Measurements from ENCODE around the gene PDS5A. TPM values are rescaled to one million over a fixed set of nuclear protein-coding genes. Genes with fewer than 3 reads are reported as not detected.
A peak's percentile ranks its signal among the peaks of the same experiment; 100 is the strongest.

Gene PDS5A
- total and polyA plus RNA-seq, 2 of the 13 experiments (the other 11 are each of a cell fraction or from before 2014, with no cell fraction given) = 31.8 to 57.0 TPM

DNA sequence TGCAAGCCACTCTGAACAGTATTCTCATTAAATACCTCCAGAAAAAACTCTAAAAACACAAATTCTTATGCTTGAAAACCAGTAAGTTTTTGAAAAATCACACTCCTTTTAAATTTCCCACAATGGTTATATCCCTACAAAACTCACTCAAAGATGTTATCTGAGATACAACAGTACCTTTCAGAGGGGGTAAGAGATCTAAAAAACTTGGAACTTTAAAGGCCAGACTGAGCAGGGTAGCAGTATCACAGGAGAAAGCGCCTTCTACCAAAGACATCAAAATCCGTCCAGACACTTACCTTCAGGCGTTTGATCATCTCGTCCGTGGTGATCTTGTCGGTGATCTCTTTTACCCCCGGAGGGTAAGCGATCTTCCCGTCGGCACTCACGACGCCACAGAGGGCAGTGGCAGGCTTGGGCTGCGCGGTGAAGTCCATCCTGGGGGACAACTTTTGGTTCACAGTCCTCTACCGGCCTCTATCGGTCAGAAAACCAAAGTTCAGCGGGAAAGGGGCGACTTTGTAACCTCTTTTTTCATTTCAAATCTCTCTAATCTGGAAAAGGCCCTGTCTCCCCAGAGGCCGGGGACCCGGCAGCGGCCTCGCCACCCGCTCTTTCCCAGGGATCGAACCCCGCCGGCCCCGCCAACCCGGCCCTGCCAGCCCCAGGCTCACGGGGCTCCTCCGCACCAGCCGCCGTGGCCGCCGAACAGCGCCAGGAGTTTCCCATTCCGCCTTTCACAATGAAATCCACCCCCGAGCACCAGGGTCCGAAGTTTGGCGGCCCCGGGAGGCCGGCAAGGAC lies 1.4 kb downstream of the PDS5A start (continued):
- TF ChIP-seq ZNF746 (CRISPR knock-in tag; IDR thresholded peaks at IDR 0.05) = no peak; the same call in 1 of the 2 replicates
- TF ChIP-seq THAP11 (CRISPR knock-in tag; IDR thresholded peaks at IDR 0.05) = no peak
- TF ChIP-seq NFKB2 (CRISPR knock-in tag; IDR thresholded peaks at IDR 0.05; ENCODE audit: borderline replicate concordance) = peak; percentile 45; the same call in 1 of the 2 replicates
- TF ChIP-seq SIX4 (CRISPR knock-in tag; IDR thresholded peaks at IDR 0.05) = 0 out of 2 replicates have a peak, but pooled peaks have one; percentile 16
- 0 out of 2 replicates have a peak, but pooled peaks have one; percentile 9 for TF ChIP-seq MED1 (CRISPR knock-in tag; IDR thresholded peaks at IDR 0.05)
- TF ChIP-seq CAMTA2 (CRISPR knock-in tag; IDR thresholded peaks at IDR 0.05; ENCODE audit: borderline replicate concordance) = 0 out of 2 replicates have a peak, but pooled peaks have one; percentile 36
- TF ChIP-seq FOSL2 (CRISPR knock-in tag; IDR thresholded peaks at IDR 0.05) = peak; percentile 27
- TF ChIP-seq IKZF4 (CRISPR knock-in tag; IDR thresholded peaks at IDR 0.05; ENCODE audit: borderline replicate concordance, low read depth, not compliant biosample characterization) = no peak
- no peak for TF ChIP-seq POGK (CRISPR knock-in tag; conservative IDR thresholded peaks at IDR 0.05)
- no peak for TF ChIP-seq JUND (CRISPR knock-in tag; IDR thresholded peaks at IDR 0.05)
- TF ChIP-seq ZNF574 (CRISPR knock-in tag; IDR thresholded peaks at IDR 0.05) = peak; percentile 51
- TF ChIP-seq HOXA3 (CRISPR knock-in tag; IDR thresholded peaks at IDR 0.05) = peak; percentile 48
- TF ChIP-seq NRL (CRISPR knock-in tag; IDR thresholded peaks at IDR 0.05; ENCODE audit: borderline replicate concordance) = peak; percentile 62; the same call in 1 of the 2 replicates
- no peak for TF ChIP-seq FOXK2 (IDR thresholded peaks at IDR 0.05)
- TF ChIP-seq, protein P1, sequence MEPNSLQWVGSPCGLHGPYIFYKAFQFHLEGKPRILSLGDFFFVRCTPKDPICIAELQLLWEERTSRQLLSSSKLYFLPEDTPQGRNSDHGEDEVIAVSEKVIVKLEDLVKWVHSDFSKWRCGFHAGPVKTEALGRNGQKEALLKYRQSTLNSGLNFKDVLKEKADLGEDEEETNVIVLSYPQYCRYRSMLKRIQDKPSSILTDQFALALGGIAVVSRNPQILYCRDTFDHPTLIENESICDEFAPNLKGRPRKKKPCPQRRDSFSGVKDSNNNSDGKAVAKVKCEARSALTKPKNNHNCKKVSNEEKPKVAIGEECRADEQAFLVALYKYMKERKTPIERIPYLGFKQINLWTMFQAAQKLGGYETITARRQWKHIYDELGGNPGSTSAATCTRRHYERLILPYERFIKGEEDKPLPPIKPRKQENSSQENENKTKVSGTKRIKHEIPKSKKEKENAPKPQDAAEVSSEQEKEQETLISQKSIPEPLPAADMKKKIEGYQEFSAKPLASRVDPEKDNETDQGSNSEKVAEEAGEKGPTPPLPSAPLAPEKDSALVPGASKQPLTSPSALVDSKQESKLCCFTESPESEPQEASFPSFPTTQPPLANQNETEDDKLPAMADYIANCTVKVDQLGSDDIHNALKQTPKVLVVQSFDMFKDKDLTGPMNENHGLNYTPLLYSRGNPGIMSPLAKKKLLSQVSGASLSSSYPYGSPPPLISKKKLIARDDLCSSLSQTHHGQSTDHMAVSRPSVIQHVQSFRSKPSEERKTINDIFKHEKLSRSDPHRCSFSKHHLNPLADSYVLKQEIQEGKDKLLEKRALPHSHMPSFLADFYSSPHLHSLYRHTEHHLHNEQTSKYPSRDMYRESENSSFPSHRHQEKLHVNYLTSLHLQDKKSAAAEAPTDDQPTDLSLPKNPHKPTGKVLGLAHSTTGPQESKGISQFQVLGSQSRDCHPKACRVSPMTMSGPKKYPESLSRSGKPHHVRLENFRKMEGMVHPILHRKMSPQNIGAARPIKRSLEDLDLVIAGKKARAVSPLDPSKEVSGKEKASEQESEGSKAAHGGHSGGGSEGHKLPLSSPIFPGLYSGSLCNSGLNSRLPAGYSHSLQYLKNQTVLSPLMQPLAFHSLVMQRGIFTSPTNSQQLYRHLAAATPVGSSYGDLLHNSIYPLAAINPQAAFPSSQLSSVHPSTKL (CRISPR knock-in tag; IDR thresholded peaks at IDR 0.05) = 0 out of 2 replicates have a peak, but pooled peaks have one; percentile 14

All from HepG2 (cell line).